IMR-90 (cell line): Measurements from ENCODE around the gene HDAC9. TPM values are rescaled to one million over a fixed set of nuclear protein-coding genes. Genes with fewer than 3 reads are reported as not detected.

Source experiments
- ATAC-seq: fragments of 200-7000 bp; cut with Tn5 transposase; 2 replicates; pipeline ENCODE4 v1.9.1; 2020; ENCODE audit warnings: low read depth, mild to moderate bottlenecking, moderate library complexity
- BruUV-seq: library from RNA; stranded (reverse); fragments of 400-500 nt; replicated peaks from 2 replicates; lab custom pipeline; 2021; lab: Mats Ljungman, UMichigan
- CTCF ChIA-PET: fragments of 300-600 bp; formaldehyde crosslinking; extraction: SDS; loops from one replicate; lab custom pipeline; 2021; ENCODE audit warnings: antibody characterized with exemption; lab: Yijun Ruan, JAX
- POLR2A ChIA-PET: fragments of 300-600 bp; sonication (Branson Sonifier 250); formaldehyde crosslinking; loops from one replicate; lab custom pipeline; 2022; ENCODE audit warnings: antibody characterized with exemption; ENCODE audit not compliant: unreplicated experiment; lab: Charles Lee
- DNase-seq: peaks from one replicate; pipeline ENCODE4 v3.0.0; 2013
- H2AFZ ChIP-seq: replicated peaks from 2 replicates; pipeline ENCODE3; 2013; ENCODE audit warnings: low read length, mild to moderate bottlenecking; ENCODE audit not compliant: poor library complexity
- H2AK5ac ChIP-seq: 2 replicates; pipeline ENCODE4 v1.6.1; 2013; ENCODE audit warnings: low read depth, low read length, inconsistent platforms
- H2AK9ac ChIP-seq: replicated peaks from 2 replicates; pipeline ENCODE3; 2013; ENCODE audit warnings: mild to moderate bottlenecking, low read depth, low read length, moderate library complexity; ENCODE audit not compliant: poor library complexity
- H2BK120ac ChIP-seq: 2 replicates; pipeline ENCODE4 v1.6.1; 2013; ENCODE audit warnings: low read depth, low read length, inconsistent platforms
- H2BK15ac ChIP-seq: 3 replicates; pipeline ENCODE4 v1.6.1; 2013; ENCODE audit warnings: low read depth, low read length, inconsistent platforms
- H2BK20ac ChIP-seq: 2 replicates; pipeline ENCODE4 v1.6.1; 2013; ENCODE audit warnings: low read depth, mild to moderate bottlenecking, inconsistent platforms, low read length, moderate library complexity
- H2BK5ac ChIP-seq: 2 replicates; pipeline ENCODE4 v1.6.1; 2013; ENCODE audit warnings: mild to moderate bottlenecking, low read depth, low read length, inconsistent platforms; ENCODE audit not compliant: poor library complexity, severe bottlenecking
- H3K14ac ChIP-seq: replicated peaks from 2 replicates; pipeline ENCODE4 v1.6.1; 2013; ENCODE audit warnings: low read depth, low read length, inconsistent platforms
- H3K18ac ChIP-seq: 2 replicates; pipeline ENCODE4 v1.6.1; 2013; ENCODE audit warnings: low read depth, low read length, control low read depth
- H3K23ac ChIP-seq: 2 replicates; pipeline ENCODE4 v1.6.1; 2013; ENCODE audit warnings: low read depth, low read length, inconsistent platforms
- H3K27ac ChIP-seq: 2 replicates; pipeline ENCODE4 v1.5.1; 2013; ENCODE audit warnings: mild to moderate bottlenecking, control low read depth, low read length; ENCODE audit not compliant: insufficient read depth
- H3K27me3 ChIP-seq: 2 replicates; pipeline ENCODE4 v1.6.1; 2013; ENCODE audit warnings: low read length; ENCODE audit not compliant: control insufficient read depth, insufficient read depth
- H3K36me3 ChIP-seq: 2 replicates; pipeline ENCODE4 v1.6.1; 2013; ENCODE audit warnings: low read length, mixed read lengths; ENCODE audit not compliant: control insufficient read depth, insufficient read depth
- H3K4ac ChIP-seq: 2 replicates; pipeline ENCODE4 v1.6.1; 2013; ENCODE audit warnings: low read depth, low read length, inconsistent platforms
- H3K4me1 ChIP-seq: 2 replicates; pipeline ENCODE4 v1.6.1; 2013; ENCODE audit warnings: low read length, mixed read lengths; ENCODE audit not compliant: control insufficient read depth, insufficient read depth
- H3K4me2 ChIP-seq: 2 replicates; pipeline ENCODE4 v1.6.1; 2013; ENCODE audit warnings: low read depth, mild to moderate bottlenecking, control low read depth, low read length, moderate library complexity
- H3K4me3 ChIP-seq: 2 replicates; pipeline ENCODE4 v1.5.1; 2013; ENCODE audit warnings: low read depth, mild to moderate bottlenecking, control low read depth, low read length, moderate library complexity; ENCODE audit not compliant: insufficient read depth
- H3K56ac ChIP-seq: 2 replicates; pipeline ENCODE4 v1.6.1; 2013; ENCODE audit warnings: low read length, inconsistent platforms; ENCODE audit not compliant: insufficient read depth; ENCODE audit errors: extremely low read depth
- H3K79me1 ChIP-seq, 2 experiments: 2 replicates each; pipeline ENCODE4 v1.6.1; 2013; ENCODE audit warnings: low read length in 2 of 2, inconsistent platforms in 1 of 2, low read depth in 1 of 2
- H3K9ac ChIP-seq: 2 replicates; pipeline ENCODE4 v1.6.1; 2013; ENCODE audit warnings: low read depth, low read length, control low read depth
- H3K9me1 ChIP-seq: 2 replicates; pipeline ENCODE4 v1.6.1; 2013; ENCODE audit warnings: low read length, inconsistent platforms; ENCODE audit not compliant: insufficient read depth
- H3K9me3 ChIP-seq: 2 replicates; pipeline ENCODE4 v1.6.1; 2013; ENCODE audit warnings: low read length; ENCODE audit not compliant: control insufficient read depth, insufficient read depth
- H4K20me1 ChIP-seq: 2 replicates; pipeline ENCODE4 v1.6.1; 2013; ENCODE audit warnings: low read length, inconsistent platforms; ENCODE audit not compliant: insufficient read depth
- H4K5ac ChIP-seq: 2 replicates; pipeline ENCODE4 v1.6.1; 2013; ENCODE audit warnings: mild to moderate bottlenecking, low read depth, low read length, control low read depth
- H4K8ac ChIP-seq, 2 experiments: 2 replicates each; pipeline ENCODE4 v1.6.1; 2013; ENCODE audit warnings: low read depth in 2 of 2, low read length in 2 of 2, control low read depth in 1 of 2, inconsistent platforms in 1 of 2
- H4K91ac ChIP-seq: 2 replicates; pipeline ENCODE4 v1.6.1; 2013; ENCODE audit warnings: low read depth, low read length, inconsistent platforms; ENCODE audit not compliant: insufficient read depth
- BHLHE40 ChIP-seq: fragments of 150-350 bp; IDR thresholded peaks from 2 replicates; pipeline ENCODE4 v1.6.1; 2016; ENCODE audit warnings: mild to moderate bottlenecking, low read depth, low read length
- CEBPB ChIP-seq: IDR thresholded peaks from 2 replicates; pipeline ENCODE4 v1.6.1; 2012; ENCODE audit warnings: low read depth, low read length, improper control_type of control experiment
- CHD1 ChIP-seq: IDR thresholded peaks from 2 replicates; pipeline ENCODE4 v1.6.1; 2012; ENCODE audit warnings: low read depth, low read length, improper control_type of control experiment
- CTCF ChIP-seq: conservative IDR thresholded peaks from 2 replicates; pipeline ENCODE4 v1.5.1; 2012; ENCODE audit warnings: mild to moderate bottlenecking, low read depth, low read length, improper control_type of control experiment
- FOS ChIP-seq: fragments of 150-350 bp; IDR thresholded peaks from 2 replicates; pipeline ENCODE4 v1.6.1; 2016; ENCODE audit warnings: low read depth, low read length
- MAFK ChIP-seq: IDR thresholded peaks from 2 replicates; pipeline ENCODE4 v1.6.1; 2012; ENCODE audit warnings: low read depth, low read length, improper control_type of control experiment
- MAZ ChIP-seq: IDR thresholded peaks from 2 replicates; pipeline ENCODE4 v1.6.1; 2012; ENCODE audit warnings: low read depth, mild to moderate bottlenecking, low read length, improper control_type of control experiment, moderate library complexity, borderline replicate concordance
- MXI1 ChIP-seq: IDR thresholded peaks from 2 replicates; pipeline ENCODE4 v1.6.1; 2012; ENCODE audit warnings: low read depth, mild to moderate bottlenecking, low read length, moderate library complexity, borderline replicate concordance
- NFE2L2 ChIP-seq: fragments of 150-350 bp; IDR thresholded peaks from 2 replicates; pipeline ENCODE4 v1.6.1; 2016; ENCODE audit warnings: low read depth, mild to moderate bottlenecking, low read length
- POLR2A ChIP-seq: IDR thresholded peaks from 2 replicates; pipeline ENCODE4 v1.6.1; 2012; ENCODE audit warnings: mild to moderate bottlenecking, low read depth, low read length
- RAD21 ChIP-seq: IDR thresholded peaks from 2 replicates; pipeline ENCODE4 v1.6.1; 2012; ENCODE audit warnings: low read length, improper control_type of control experiment
- RCOR1 ChIP-seq: IDR thresholded peaks from 2 replicates; pipeline ENCODE4 v1.6.1; 2012; ENCODE audit warnings: mild to moderate bottlenecking, low read length, improper control_type of control experiment; ENCODE audit not compliant: insufficient replicate concordance
- RFX5 ChIP-seq: IDR thresholded peaks from 2 replicates; pipeline ENCODE4 v1.8.0; 2012; ENCODE audit warnings: low read depth, mild to moderate bottlenecking, low read length, moderate library complexity
- SMC3 ChIP-seq: fragments of 150-350 bp; IDR thresholded peaks from 2 replicates; pipeline ENCODE4 v1.6.1; 2016; ENCODE audit warnings: low read depth, mild to moderate bottlenecking, antibody characterized with exemption, low read length, moderate library complexity
- USF2 ChIP-seq: fragments of 150-350 bp; IDR thresholded peaks from 2 replicates; pipeline ENCODE4 v1.6.1; 2017; ENCODE audit warnings: mild to moderate bottlenecking, antibody characterized with exemption, low read length, low read depth
- WGBS, 2 experiments: methylation state at CpG; one replicate each; pipeline versions ENCODE4 v1.1.5 to v1.1.7; 2013; ENCODE audit warnings: missing lambda C conversion rate in 2 of 2; ENCODE audit not compliant: insufficient read length in 1 of 2; ENCODE audit errors: extremely low coverage in 2 of 2; 5-methylcytosine and 5-hydroxymethylcytosine counted together
- dilution Hi-C: fragments of 300-500 bp; cut with HindIII; formaldehyde crosslinking; loops from one replicate; pipeline ENCODE4 v1.14.3; 2018; ENCODE audit warnings: low sequenced_read_pairs; ENCODE audit not compliant: unreplicated experiment
- in situ Hi-C: fragments of 300-500 bp; cut with MboI; formaldehyde crosslinking; loops from 3 replicates; pipeline ENCODE4 v1.14.3; 2019; ENCODE audit warnings: low sequenced_read_pairs, inconsistent platforms, mixed read lengths
- intact Hi-C: fragments of 100-400 bp; cut with micrococcal nuclease; formaldehyde crosslinking; loops from 2 replicates; pipeline ENCODE4 v1.10.0; 2022
- polyA plus RNA-seq, 3 experiments: library from polyadenylated mRNA; depleted of rRNA; stranded (reverse); fragments of >200 nt; gene quantifications; 2 replicates each; pipeline ENCODE4 v1.2.3, GENCODE V29; 2012; ENCODE audit warnings: low replicate concordance in 1 of 3
- total RNA-seq: library from RNA; depleted of rRNA; stranded (reverse); fragments of >200 nt; gene quantifications from 2 replicates; pipeline ENCODE4 v1.2.3, GENCODE V29; 2012
- TF ChIP-seq, protein P1 (sequence below): fragments of 150-350 bp; IDR thresholded peaks from 2 replicates; pipeline ENCODE4 v1.6.1; 2016; ENCODE audit warnings: low read depth, mild to moderate bottlenecking, low read length, moderate library complexity, borderline replicate concordance

Gene HDAC9
- total and polyA plus RNA-seq, 2 of the 4 experiments (the other 2 are of a cell fraction) = 4.3 to 24.7 TPM

- Histone ChIP-seq H4K20me1 (no peaks in the 10 kb centered on the region), H3K27me3 (no peaks in the 10 kb centered on the region), H3K4me2 (no peak overlapping the region), H3K56ac (no peak overlapping the region), H3K9me3 (no peaks in the 10 kb centered on the region), H2AK5ac (no peak overlapping the region), H2AFZ (no peak overlapping the region), H3K18ac (no peak overlapping the region), H3K36me3 (no peaks in the 10 kb centered on the region), H2BK120ac (0 out of 2 replicates have a peak overlapping the region, but pooled peaks have one; percentile 3), H2BK5ac (no peak overlapping the region), H3K23ac (no peak overlapping the region), H3K4ac (no peak overlapping the region), H2BK20ac (peak overlapping the region; percentile 9), H4K91ac (no peak overlapping the region), H2BK15ac (no peak overlapping the region), H4K5ac (no peak overlapping the region), H4K8ac (no peak overlapping the region), H3K4me3 (no peak overlapping the region), H3K9ac (no peak overlapping the region), H3K79me1 (peaks cover 0 to 8% of the 10 kb centered on the region in 2 experiments; a peak in 2 of 4 replicates), H3K9me1 (no peaks in the 10 kb centered on the region), H2AK9ac (no peak overlapping the region), H3K27ac (no peak overlapping the region), H3K4me1 (no peaks in the 10 kb centered on the region), H3K14ac (no peak overlapping the region)
- intact Hi-C loops = no loop called here
- WGBS, 2 experiments = no CpG with 5 or more reads among the region's 5 CpGs
- DNase-seq (no peak), ATAC-seq (no peak)
- ChIA-PET CTCF (interaction anchor here (0.5 to 1.2 kb wide), 3 partner anchors 9 to 1056 kb away, joined by 3 read pairs; no protein-coding TSS in a partner anchor), POLR2A (no interaction called here)
- in situ Hi-C loops = no loop called here
- dilution Hi-C loops = no loop called here
- TF ChIP-seq NFE2L2 = no peak
- TF ChIP-seq CEBPB = no peak
- TF ChIP-seq USF2 = no peak
- no peak for TF ChIP-seq RAD21
- no peak for TF ChIP-seq RCOR1
- TF ChIP-seq RFX5 = no peak
- no peak for TF ChIP-seq MAFK
- no peak for TF ChIP-seq BHLHE40
- TF ChIP-seq SMC3 = no peak
- TF ChIP-seq, protein P1, sequence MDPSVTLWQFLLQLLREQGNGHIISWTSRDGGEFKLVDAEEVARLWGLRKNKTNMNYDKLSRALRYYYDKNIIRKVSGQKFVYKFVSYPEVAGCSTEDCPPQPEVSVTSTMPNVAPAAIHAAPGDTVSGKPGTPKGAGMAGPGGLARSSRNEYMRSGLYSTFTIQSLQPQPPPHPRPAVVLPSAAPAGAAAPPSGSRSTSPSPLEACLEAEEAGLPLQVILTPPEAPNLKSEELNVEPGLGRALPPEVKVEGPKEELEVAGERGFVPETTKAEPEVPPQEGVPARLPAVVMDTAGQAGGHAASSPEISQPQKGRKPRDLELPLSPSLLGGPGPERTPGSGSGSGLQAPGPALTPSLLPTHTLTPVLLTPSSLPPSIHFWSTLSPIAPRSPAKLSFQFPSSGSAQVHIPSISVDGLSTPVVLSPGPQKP = no peak
- TF ChIP-seq CHD1 = no peak
- no peak for TF ChIP-seq MXI1
- TF ChIP-seq MAZ = no peak
- TF ChIP-seq CTCF = no peak
- TF ChIP-seq FOS = no peak
- TF ChIP-seq POLR2A = no peak
- BruUV-seq = no TSS peak
Observed at GRCh38 chr7:18534481-18534880, 38.9 kb downstream of the HDAC9 start.
